RPMI8226 (cell line): ENCODE data around the gene DENND1A.

ENCODE experiments used
- DNase-seq: peaks from one replicate; pipeline ENCODE4 v3.0.0-alpha.2; 2015

Gene DENND1A

DNA sequence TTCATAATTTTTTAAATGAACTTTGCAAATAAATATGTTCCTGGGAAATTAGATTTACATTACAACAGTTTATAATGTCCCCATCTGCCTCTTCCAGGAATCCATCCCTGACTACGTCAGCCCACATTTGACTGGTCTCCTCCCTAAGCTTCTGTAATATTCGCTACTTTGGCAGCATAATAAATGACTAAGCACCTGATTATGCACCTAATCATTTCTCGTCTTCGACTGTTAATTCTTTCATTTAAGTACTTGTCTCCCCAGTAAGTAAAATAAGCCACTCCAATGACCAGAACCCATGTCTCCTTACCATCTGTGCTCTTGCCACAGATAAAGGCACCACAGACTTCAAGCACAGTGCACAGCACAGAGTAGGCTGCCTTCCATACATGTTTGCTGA is 122.7 kb downstream of the DENND1A start:
- DNase-seq, result no peak

DNA sequence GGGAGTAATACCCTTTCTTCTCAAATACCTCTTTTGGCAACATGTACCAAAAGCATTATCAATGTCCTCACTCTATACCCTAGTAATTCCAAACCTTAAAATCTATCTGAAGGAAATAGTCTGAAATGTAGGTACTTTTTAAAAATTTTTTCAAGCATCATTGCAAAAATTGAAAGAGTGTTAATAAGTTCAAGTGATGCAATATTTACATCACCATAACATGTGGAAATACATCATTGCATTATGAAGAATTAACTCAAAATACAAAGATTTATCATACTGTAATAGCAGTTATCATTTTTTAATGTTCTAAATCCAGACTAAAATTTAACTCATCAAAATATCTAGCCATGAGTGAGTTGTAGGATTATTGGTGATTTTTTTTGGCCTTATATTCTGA is 123.1 kb downstream of the DENND1A start:
- no peak for DNase-seq

DNA sequence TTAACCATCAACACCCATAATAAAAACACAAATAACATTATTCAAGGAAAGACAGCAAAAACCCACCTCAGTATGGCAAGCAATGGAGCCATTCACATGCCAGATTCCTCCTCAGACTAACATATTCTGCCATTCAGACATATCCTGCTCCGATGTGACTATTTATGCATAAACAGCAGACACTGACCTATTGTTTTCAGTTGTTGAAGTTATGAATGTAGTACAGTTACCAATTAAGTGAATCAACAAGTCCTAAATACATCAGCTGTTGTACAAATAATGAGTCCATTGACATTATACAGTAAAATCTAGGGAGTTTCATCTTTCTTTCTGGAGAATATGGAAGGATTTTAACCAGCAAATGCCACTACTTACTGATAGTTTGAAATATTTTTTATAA is 131.7 kb downstream of the DENND1A start:
- no peak for DNase-seq

DNA sequence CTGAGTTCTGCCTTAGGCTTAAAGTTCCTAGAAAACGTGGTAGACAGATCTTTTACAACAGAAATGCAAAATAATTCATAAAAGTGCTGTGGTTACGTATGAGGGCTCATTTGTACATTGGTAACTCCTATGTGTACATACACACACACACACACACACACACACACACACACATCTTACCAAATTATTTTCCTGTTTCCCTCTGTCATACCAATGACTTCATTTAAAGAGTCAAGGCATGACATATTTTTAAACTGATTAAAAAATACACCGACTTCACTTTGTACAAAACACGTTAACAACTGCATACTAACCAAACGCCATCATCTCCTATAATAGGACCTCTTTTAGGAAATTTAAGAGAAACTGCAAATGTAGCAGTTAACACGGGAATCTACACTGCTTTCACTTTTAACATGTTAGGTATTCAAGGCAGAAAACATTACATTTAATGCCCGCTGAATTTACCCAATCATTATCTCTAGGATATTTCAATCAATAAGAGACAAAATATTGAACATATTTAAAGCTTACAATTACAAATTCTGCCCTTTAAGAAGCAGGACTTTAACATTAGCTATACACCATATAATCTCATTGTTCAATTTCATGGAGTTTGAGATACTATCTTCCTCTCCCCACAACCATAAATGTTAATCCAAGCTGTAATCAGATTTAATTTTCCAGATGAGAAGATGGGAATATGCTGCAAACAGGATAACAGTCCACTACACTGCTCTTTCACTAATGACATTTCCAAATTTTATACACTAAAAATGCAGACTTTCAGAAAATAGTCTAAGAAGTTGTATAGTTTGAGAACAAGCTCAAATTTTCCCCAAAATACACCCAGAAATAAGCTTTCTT is 133.1 kb downstream of the DENND1A start:
- DNase-seq, result no peak

DNA sequence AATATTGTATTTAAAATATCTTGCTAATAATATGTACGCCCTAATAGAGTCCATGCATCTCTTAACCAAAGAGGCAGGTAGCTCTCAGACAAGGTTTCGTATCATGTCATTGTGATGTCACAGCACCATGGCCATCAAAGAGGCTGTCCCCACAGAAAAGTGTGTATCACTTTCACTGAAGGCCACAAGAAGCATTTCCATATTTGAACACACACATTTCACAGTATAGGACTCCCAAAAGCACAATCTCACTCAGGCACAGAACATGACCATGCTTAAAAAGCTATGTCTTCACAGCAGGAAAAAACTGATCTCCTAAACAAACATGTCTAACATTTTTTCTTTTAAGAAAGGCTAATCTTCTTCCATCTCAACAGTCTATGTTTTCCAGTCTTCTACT is 133.8 kb downstream of the DENND1A start:
- no peak for DNase-seq

DNA sequence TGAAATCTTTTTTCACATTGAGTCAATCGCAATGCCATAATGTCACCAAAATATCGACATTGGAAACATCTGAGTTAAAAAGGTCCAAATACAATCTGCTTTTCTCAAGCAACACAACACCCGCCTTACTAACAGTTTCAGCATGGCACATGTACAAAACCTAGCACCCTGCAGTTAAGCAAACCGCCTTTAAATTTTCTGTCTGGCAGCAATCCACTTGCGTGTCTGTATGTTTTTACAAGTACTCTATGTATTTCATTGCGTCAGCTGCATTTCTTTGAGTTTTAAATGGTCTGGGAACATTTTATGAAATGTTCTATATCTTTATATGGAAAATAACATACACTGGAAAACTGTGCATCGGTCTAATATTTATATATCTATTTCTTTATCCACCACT is 134.6 kb downstream of the DENND1A start:
- no peak for DNase-seq

DNA sequence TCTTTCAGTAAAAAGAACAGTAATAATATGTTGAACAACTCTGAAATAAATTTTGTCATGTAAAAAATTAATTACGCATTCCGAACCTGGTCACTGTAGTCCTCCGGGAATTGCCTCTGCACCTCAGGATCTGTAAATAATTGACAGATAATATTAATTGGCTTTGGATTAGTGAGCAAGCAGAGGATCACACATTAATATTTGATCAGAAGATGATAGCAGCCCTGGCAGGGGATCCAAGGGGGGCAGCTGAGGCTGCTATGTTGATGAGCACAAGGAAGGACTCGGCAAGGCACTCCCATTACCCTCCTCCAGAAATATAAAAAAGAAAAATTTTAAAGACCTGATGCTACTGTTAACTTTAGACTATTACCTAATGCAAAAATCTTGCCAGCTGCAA is 137.4 kb downstream of the DENND1A start:
- no peak for DNase-seq

DNA sequence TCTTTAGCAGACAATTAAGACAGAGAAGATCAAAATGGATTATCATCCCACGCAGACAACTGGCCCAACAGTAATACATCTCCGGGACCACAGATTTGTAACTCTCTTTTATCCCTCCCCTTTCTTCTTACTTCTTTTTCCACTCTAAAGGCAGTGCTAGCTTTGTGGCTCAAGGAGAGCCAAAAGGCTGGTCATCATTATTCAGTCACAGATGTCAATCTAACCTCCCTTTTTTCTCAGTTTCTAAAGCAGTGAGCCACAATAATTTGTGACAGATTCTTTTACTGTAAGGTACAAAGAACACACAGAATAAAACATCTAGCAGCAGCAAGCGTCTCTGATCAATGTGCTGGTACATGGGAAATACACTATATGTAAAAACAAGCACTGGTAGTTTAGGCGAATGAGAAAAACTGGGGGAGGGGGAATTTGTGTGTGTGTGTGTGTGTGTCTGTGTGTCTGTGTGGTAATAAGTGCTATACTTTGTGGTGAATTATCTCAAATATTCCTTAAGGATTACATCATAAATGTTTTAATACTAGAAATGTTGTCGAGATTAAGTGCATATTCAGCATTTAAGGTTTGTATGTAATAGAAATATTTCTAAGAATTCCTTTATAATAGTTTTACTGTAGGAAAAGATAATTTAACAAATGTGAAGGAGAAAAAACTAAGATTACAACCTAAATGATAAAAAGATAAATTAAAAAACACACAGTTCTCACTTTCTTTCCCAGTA is 140.2 kb downstream of the DENND1A start:
- DNase-seq, result no peak

DNA sequence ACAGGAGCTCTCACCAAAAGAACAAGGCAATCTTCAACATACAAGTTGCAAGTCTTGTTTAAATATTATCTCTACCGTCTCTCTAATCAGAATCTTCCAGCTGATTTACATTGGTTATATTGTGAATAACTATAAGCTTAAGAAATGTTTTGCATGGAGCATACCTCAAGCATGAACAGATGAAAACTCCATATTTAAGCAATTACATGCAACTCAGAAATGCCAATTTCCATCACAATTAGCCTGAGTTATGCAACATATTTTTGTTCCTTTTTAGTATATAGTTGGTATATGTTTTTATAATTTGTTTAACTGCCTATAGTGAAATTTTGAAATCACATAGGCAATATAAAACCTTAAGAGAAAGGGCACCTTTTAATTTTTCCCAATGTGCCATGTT is 142.5 kb downstream of the DENND1A start:
- DNase-seq, result no peak

DNA sequence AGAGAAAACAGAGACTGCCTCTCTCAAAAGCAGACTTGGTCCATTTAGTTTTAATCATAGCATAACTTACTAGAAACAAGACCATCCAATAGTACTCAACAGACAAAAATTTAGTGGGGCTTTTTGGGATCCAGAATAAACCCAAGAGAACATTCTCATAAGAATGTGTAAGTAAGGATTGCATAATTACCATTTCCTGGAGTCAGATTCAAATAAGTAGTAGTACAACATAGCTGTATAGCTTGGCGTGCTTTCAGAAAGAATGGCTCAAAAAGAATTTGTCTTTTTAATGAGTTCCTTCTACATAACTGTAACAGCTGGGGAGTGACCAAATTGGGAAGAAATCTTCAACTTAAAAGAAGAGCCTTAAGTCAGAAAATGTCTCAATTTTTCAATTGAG is 145.4 kb downstream of the DENND1A start:
- DNase-seq, result no peak

DNA sequence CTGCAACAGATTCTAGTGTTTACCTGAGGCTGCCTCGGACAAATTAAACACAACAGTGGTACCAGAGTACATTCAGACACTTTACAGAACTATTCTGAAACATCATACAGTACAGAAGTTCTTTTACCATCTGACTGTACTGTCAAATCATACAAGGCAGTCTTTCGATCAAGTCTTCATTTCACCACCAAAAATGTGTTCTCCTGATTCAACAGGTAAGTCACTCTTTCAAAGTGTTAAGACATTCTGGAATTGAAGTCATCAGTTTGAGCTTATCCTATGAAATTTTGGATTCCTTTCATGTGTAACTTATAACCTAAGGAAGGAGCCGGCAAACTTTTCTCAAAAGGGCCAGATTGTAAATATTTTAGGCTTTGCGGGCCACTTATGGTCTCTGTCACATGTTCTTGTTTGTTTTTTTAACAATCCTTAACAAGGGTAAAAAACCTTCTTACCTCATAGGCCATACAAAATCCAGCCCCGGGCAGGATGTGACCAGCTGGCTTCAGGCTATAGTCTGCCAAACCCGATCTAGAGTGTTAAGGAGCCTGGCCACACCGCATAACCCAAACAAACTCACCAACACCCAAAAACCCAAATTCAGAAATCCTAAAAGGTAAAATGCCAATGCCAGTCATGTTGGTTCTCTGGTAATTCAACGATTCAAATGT is 151.6 kb downstream of the DENND1A start:
- no peak for DNase-seq

DNA sequence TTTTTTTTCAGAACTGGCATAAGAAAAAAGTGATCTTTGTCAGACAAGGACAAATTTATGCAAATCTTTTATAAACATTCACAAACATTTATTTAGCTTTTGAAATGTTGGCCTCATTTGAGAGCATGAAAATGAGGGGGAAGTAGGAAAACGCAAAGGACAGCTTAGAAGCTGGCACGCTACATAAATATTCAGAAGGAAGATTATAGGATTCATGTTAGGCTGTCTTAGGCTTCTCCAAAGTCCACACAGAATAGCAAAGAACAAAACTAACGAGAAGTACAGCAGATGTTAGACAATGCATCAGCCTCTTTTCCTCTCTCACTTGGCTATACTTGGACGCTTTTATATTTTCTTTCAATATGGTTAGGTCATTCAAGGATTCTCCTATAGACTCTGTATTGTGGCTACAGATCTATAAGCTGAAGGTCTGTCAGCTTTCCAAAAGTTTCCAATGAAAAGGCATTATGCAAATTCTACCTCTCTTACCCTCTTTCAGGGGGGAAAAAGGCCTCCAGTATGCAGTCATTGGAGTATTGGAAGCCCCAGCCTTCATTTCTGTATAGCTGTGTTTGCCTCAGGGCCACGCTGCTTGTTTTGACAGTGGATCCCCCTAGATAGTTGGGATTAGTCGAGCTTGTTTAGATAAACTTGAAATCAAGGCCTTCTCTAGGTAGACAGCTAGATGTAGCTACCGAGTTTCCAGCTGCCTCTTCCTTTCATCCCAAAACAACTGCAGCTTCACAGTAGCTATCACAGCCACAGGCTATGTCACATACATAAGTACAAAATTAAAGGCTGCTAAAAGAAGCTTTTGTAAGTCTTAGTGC is 153.0 kb downstream of the DENND1A start:
- DNase-seq, result no peak

DNA sequence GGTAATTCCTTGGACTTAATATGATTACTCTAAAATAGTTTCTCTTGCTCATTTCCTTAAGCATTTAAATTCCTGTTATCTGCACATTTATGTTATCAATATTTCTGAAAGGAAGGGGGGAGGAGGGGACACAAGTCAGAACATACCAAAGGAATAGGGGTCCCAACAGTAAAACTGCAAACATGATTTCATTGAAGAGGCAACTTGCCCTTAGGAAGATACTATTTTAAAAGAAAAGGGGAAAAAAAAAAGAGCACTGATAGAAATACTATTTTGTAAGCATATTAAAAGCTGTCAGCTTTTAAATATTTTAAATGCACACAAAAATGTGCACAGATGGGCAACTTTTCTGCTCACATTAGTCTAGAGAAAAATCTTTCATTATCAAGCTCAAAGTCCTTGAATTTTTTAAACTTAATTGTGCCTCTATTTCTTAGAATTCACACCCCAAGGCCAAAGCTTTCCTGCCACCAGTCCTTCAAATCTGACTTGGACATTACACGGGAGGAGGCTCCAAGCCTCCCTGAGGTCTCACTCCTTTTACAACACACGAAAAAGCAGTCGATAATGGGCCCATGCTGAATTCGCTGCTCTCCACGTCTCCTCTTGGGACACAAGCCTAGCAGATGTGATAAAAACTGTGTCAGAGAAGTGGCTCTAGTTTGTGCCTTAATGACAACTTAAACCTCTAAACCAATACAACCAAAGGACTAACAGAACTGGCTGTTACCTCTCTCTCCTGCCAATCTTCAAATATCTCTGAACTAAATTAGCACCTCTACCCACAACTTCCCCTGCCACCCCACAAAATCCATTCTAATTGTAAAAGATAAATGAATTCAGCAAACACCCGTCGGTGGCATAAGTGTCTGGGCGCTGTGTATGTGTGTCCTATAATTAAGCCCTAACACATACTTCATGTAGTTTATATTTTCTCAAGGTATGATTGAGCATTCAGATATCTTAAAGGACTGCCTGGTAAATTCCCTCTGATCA is 154.3 kb downstream of the DENND1A start:
- no peak for DNase-seq

DNA sequence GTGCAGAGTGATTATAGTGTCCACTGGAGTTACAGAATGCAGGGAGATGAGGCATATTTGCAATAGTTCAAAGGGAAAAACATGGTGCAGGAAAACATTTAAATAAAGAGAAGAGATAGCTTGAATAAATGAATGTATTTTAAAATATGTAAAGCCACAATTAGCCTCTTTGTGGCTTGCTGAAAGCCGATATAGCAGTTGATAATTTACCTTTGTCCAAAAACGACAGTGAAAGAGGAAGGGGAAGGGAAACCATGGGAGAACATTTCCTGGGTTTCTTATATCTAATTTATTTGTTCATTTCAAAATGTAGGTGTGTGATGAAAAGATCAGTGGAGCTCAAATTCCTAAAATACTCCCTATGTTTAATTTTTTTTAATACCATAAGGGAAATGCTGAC is 156.1 kb downstream of the DENND1A start:
- no peak for DNase-seq

DNA sequence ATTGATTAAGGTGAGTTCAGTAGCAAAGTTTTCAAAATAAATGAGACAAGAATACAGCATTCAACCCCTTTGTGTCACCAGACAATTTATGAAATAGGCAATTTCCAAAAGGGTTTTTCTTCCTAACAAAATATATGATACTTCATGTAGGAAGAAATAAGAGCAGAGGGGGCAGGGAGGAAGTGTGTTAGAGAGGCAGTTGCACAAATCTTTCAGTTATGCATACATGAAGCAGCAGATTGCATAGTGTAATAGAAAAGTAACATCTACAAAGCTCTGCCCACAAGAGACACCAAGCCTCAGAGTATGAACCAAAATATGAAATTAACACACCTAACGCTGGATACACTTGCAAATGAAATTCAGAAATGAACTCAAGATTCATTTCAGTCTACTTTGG is 157.0 kb downstream of the DENND1A start:
- no peak for DNase-seq

DNA sequence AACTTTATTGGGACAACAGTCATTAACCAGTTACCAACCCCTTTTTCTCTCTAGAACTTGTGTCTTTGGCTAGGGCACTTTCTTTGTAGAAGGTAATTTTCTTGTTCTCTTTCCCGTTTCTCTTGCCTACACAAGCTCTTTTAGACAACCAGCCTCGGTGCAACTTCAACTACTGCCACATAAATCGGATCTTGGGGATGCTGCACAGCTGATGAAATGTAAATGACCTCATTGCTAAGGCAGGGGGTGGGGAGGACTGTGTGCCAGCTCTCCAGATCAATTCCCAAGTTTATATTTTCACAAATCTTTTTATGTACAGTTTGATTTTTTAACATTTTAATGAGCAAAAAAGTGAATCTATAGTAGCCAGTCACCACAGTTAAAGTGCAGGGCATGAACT is 157.6 kb downstream of the DENND1A start:
- DNase-seq, result no peak

DNA sequence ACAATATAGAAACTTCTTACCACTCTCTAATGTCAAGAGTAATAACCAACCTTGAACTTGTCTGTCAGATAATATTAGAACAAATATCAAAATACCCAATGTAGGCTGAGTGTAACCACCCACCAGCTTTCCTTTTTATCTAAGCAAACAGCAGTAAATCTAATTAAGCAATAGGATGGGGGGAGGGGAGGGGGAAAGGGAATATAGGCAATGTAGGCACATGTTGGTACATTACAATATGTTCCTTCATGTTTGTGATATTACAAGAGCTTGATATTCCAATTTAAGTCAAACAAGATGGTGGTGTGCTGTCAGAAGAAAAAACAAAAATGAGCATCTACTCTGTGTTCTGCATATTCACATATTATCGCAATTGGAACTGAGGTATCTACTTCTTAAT is 158.2 kb downstream of the DENND1A start:
- no peak for DNase-seq

DNA sequence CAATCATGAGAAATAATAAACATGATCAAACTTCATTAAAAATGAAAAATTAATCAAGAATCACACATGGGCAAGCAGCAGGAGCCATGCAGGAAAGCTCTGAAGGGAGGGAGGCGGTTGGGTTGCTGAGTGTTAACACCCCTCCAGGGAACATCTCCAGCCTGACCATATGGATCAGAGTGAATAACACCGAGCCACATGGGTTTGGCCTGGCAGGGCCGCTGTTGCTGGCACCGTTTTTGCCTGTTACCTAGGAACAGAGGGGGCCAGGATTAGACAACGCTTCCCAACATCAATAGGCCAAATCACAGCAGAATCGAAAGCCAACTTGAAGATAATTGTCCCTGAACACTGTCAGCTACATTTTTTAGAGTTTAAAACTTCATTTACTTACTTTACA is 160.2 kb downstream of the DENND1A start:
- no peak for DNase-seq

DNA sequence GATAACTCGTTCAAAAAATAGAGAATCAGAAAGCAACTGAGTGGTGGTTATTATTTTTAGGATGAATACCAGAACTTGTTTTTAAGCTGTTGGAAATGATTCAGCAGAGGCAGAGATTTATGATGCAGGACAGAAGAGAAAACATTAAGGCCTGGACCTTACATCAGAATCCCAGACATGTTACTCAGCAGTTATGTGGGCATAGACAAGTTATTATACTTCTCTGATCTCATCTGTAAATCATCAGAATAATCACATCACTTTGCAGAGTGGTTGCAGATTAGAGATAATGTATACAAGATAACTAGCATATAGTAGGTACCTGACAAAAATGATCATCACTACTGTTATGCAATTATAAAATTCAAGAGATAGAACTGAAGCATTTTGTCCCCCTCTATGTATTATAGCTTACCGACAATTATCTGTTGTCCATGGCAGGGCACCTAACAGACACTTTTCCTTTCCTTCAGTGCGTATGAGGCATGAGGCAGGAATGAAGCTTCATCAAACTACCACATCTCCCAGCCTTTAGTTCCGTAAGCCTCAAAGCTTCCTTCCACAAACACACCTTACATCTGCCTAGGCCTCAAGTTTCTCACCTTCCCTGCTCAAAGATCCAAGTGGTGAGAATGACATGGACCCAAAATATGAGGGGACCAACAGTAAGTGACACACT is 165.9 kb downstream of the DENND1A start:
- DNase-seq, result no peak

DNA sequence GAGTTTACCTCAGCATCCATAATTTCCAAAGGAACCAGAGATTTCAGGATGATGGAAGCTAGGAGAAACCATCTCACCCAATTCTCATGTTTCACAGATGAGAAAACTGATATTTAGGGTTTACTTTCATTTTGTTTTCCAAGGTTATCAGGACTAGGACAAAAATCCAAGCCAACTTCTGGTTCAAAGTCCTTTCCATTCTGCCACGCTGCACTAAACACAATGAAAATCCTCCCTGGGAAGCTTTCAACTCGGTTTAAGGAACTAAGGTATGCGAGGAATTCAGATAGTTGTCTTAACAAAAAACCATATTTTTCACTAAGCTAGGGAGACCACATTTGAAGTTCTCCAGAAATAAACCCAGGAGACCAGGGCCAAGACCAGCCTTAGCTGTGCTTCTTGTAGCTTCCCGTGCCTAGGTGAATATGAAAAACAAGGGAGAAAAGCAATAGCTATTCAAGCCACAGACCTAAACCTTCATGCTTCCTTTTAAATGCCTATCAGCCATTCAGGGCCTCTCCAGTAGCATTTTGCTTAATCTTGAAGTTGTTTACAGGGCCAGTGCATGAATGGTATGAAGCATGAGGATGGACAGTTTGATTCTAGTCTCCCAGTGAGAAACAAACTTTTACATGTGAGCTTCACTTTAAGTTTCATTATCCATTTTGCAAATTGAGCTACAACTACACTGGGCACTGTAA is 167.9 kb downstream of the DENND1A start:
- no peak for DNase-seq
